ENCODE data around the gene ZSWIM9.

DNA sequence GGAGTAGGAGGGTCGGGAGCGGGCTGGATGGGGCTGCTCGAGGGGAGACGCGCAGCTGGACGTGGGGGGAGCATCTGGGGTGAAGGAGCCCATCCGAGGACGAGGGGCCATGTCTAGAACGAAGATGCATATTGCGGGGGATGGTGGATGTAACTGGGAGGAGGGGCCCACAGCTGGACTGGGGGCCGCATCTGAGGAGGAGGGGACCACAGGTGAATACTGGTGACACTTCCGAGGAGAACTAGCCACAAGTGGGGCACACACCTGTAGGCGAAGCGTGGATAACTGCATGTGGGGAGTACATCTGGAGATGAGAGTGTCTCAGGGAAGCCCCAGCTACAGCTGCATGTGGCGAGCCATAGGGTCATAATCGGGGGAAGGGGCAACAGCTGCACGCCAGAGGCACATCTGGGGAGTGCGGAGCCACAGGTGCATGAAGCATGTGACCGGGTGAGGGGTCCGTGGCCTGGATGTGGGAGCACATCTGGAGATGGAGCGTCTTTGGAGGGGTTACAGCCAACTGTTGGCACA, 402 bp downstream of the ZSWIM9 start:
- TF ChIP-seq, protein P1, sequence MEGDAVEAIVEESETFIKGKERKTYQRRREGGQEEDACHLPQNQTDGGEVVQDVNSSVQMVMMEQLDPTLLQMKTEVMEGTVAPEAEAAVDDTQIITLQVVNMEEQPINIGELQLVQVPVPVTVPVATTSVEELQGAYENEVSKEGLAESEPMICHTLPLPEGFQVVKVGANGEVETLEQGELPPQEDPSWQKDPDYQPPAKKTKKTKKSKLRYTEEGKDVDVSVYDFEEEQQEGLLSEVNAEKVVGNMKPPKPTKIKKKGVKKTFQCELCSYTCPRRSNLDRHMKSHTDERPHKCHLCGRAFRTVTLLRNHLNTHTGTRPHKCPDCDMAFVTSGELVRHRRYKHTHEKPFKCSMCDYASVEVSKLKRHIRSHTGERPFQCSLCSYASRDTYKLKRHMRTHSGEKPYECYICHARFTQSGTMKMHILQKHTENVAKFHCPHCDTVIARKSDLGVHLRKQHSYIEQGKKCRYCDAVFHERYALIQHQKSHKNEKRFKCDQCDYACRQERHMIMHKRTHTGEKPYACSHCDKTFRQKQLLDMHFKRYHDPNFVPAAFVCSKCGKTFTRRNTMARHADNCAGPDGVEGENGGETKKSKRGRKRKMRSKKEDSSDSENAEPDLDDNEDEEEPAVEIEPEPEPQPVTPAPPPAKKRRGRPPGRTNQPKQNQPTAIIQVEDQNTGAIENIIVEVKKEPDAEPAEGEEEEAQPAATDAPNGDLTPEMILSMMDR (IDR thresholded peaks at IDR 0.05) = no peak
- TF ChIP-seq POLR2A (IDR thresholded peaks at IDR 0.05) = no peak
